ENCODE data around the gene CELA1.

DNA sequence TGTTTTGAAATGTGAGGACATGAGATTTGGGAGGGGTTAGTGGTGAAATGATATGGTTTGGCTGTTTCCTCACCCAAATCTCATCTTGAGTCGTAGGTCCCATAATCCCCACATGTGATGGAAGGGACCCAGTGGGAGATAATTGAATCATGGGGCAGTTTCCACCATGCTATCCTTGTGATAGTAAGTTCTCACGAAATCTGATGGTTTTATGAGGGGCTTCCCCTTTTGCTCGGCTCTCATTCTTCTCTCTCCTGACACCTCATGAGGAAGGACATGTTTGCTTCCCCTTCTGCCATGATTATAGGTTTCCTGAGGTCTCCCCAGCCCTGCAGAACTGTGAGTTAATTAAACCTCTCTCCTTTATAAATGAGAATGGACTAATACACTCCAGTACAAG, 26.7 kb upstream of the CELA1 start:
- TF ChIP-seq, protein P1, sequence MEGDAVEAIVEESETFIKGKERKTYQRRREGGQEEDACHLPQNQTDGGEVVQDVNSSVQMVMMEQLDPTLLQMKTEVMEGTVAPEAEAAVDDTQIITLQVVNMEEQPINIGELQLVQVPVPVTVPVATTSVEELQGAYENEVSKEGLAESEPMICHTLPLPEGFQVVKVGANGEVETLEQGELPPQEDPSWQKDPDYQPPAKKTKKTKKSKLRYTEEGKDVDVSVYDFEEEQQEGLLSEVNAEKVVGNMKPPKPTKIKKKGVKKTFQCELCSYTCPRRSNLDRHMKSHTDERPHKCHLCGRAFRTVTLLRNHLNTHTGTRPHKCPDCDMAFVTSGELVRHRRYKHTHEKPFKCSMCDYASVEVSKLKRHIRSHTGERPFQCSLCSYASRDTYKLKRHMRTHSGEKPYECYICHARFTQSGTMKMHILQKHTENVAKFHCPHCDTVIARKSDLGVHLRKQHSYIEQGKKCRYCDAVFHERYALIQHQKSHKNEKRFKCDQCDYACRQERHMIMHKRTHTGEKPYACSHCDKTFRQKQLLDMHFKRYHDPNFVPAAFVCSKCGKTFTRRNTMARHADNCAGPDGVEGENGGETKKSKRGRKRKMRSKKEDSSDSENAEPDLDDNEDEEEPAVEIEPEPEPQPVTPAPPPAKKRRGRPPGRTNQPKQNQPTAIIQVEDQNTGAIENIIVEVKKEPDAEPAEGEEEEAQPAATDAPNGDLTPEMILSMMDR (IDR thresholded peaks at IDR 0.05), result no peak
- TF ChIP-seq POLR2A (IDR thresholded peaks at IDR 0.05), result no peak
